Kidney epithelial cell (primary cell): Measurements from ENCODE around the gene ARHGAP32. TPM values are rescaled to one million over a fixed set of nuclear protein-coding genes. Genes with fewer than 3 reads are reported as not detected.

ENCODE experiments used
- DNase-seq: peaks from one replicate; pipeline ENCODE4 v3.0.0-alpha.2; 2010; ENCODE audit warnings: low read depth
- H3K27me3 ChIP-seq: 2 replicates; pipeline ENCODE4 v1.6.0; 2011; ENCODE audit warnings: low read length; ENCODE audit not compliant: control insufficient read depth, insufficient read depth
- H3K36me3 ChIP-seq: 2 replicates; pipeline ENCODE4 v1.5.1; 2011; ENCODE audit warnings: low read length; ENCODE audit not compliant: control insufficient read depth, insufficient read depth
- H3K4me3 ChIP-seq: 2 replicates; pipeline ENCODE4 v1.5.1; 2011; ENCODE audit warnings: low read depth, mild to moderate bottlenecking, control low read depth, low read length
- total RNA-seq: library from RNA; depleted of rRNA; stranded (reverse); fragments of >200 nt; gene quantifications from 2 replicates; pipeline ENCODE4 v1.2.3, GENCODE V29; 2015
- TF ChIP-seq, protein P1 (sequence below): IDR thresholded peaks from 2 replicates; pipeline ENCODE4 v1.5.1; 2011; ENCODE audit warnings: mild to moderate bottlenecking, moderate library complexity, low read length, control low read depth, inconsistent platforms; ENCODE audit not compliant: insufficient read depth, poor library complexity, severe bottlenecking

ARHGAP32 gene
- total RNA-seq, 1 donor from 2014 or later, result 15.4 TPM

DNA sequence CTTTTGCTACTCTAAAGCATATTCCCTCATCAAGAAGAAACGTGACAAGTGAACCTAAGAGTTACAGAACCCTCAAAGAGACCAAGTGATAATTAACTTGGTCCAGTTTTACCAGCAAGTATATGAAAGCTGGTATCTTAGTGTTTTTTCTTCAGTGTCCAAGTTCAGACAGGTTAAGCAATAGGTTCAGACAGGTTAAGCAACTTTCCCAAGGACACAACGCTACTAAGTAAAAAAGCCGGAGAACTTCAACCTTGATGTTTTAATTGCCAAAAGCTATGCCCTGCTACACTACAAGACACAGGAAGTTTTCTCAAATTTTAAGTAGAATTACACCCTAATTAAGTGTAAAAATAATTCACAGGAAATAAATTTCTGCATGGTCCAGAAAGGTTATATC is 30.0 kb upstream of the ARHGAP32 start:
- Histone ChIP-seq H3K27me3 (no peaks in the 10 kb centered on the region), H3K36me3 (no peaks in the 10 kb centered on the region), H3K4me3 (no peak overlapping the region)
- TF ChIP-seq, protein P1, sequence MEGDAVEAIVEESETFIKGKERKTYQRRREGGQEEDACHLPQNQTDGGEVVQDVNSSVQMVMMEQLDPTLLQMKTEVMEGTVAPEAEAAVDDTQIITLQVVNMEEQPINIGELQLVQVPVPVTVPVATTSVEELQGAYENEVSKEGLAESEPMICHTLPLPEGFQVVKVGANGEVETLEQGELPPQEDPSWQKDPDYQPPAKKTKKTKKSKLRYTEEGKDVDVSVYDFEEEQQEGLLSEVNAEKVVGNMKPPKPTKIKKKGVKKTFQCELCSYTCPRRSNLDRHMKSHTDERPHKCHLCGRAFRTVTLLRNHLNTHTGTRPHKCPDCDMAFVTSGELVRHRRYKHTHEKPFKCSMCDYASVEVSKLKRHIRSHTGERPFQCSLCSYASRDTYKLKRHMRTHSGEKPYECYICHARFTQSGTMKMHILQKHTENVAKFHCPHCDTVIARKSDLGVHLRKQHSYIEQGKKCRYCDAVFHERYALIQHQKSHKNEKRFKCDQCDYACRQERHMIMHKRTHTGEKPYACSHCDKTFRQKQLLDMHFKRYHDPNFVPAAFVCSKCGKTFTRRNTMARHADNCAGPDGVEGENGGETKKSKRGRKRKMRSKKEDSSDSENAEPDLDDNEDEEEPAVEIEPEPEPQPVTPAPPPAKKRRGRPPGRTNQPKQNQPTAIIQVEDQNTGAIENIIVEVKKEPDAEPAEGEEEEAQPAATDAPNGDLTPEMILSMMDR, result no peak
- no peak for DNase-seq

DNA sequence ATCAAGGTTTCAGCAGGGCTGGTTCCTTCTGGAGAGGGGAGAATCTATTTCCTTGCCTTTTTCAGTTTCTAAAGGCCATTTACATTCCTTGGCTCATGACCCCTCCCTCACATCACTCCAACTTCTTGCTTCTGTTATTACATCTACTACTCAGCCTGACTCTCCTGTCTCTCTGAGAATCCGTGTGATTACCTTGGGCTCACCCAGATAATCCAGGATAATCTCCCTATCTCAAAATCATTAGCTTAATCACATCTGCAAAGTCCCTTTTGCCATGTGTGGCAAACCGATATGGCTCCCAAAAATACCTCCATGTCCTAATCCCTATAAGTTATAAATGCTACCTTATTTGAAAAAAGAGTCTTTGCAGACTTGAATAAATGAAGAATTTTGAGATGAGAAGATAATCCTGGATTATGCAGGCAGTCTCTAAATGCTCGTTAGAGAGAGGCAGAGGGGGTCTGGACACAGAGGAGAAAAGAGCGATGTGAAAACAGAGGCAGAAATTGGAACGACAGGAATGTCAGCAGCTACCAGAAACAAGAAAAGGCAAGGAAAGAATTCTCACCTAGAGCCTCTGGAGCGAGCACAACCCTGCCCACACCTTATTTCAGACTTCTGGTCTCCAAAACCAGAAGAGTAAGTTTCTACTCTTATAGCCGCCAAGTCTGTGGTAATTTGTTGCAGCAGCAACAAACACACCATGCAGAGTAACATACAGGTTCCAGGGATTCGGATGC is 23.6 kb upstream of the ARHGAP32 start:
- Histone ChIP-seq H3K27me3 (no peaks in the 10 kb centered on the region), H3K4me3 (no peak overlapping the region), H3K36me3 (no peaks in the 10 kb centered on the region)
- TF ChIP-seq, protein P1, result no peak
- no peak for DNase-seq

DNA sequence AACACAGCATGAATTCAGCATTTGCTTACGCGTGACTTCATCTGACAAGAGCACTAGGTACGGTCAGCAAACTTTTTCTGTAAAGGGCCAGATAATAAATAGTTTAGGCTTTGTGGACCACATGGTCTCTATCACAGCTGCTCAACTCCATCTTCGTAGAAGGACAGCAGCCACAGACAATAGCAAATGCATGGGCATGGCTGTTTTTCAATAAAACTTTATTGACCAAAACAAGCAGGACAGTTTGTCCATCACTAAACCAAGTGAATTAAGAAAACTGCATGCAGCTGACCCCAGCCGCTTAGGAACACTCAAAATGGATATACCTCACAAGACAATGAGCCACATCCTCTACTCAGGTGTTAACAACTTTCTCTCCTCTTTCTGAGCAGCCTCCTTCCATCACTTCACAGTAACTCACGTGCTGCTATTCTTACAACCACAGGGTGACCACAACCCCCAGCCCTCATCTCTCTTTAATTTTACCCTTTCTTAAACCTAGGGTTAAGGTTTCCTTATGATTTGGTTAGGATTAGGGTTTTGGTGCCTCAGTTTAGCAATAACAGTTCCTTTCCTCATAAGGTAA is 22.7 kb upstream of the ARHGAP32 start:
- TF ChIP-seq, protein P1, result no peak
- H3K27me3 ChIP-seq, result no peaks in the 10 kb centered on the region
- no peaks in the 10 kb centered on the region for H3K36me3 ChIP-seq
- no peak for DNase-seq
- no peak overlapping the region for H3K4me3 ChIP-seq

DNA sequence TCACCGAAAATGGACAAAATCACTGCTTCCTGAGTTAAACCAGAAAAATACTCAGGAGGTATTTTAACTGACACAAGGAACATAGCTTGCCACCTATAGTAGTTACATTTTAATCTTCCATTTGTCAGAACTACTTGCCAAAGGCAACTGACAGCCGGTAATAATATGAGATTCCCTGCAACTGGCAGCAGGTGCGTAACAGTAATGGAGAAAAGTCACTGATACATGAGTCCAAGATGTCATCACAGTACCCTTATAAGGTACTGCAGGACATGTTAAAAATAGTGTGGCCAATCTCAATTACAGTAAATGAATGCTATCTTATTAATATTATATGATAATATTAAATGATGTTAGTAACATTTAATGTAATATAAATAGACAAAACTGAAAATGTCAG is 21.1 kb upstream of the ARHGAP32 start:
- TF ChIP-seq, protein P1, result no peak
- DNase-seq, result no peak
- no peaks in the 10 kb centered on the region for H3K27me3 ChIP-seq
- H3K4me3 ChIP-seq, result no peak overlapping the region
- no peaks in the 10 kb centered on the region for H3K36me3 ChIP-seq

DNA sequence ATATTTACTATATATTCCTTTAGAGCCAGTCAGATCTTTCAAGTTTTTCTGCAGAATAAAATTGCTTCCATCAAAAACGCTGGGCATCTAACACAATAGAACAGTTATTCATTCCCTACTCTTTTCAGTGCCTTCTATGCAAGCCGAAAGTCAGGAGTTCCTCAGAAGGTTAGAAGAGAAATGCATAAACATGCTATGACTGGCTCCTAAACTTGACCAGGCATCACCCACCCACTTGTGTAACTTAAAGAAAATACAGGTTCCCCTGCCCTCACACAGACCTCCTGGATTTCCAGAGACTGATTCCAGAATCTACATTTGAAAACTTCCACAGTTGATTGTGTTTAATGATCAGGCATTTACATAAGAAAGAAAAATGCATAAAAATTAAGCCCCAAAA is 19.3 kb upstream of the ARHGAP32 start:
- no peak overlapping the region for H3K4me3 ChIP-seq
- DNase-seq, result no peak
- H3K36me3 ChIP-seq, result no peaks in the 10 kb centered on the region
- TF ChIP-seq, protein P1, result no peak
- no peaks in the 10 kb centered on the region for H3K27me3 ChIP-seq

DNA sequence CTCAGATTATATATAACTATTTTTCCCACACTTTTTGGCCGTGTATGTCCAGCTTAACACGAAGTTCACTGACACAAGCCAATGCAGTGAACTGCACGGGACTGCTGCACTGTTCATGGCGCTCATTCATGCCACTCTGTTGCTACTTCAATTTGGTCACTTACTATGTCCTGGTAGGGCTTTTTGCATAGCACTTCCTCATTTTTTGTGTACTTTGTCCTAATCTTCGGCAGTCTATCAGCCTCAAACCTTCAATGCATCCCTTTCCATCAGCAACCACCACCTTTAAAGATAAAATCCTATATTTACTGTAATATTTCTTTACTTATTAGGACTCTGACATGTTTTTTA is 18.7 kb upstream of the ARHGAP32 start:
- DNase-seq, result no peak
- Histone ChIP-seq H3K27me3 (no peaks in the 10 kb centered on the region), H3K4me3 (no peak overlapping the region), H3K36me3 (no peaks in the 10 kb centered on the region)
- TF ChIP-seq, protein P1, result no peak
